Midbrain (tissue), 1 donor: Measurements from ENCODE around the gene MED31.
"Not testable (repeated sequence)": the region's sequence is repeated elsewhere in the genome, so short reads cannot be mapped to it uniquely, and the experiment has no call there.

Source experiments
- DNase-seq: peaks from one replicate; lab custom pipeline; 2025; lab: John Stamatoyannopoulos, UW

Gene MED31

GRCh38 chr17:6651354-6651918 lies at the start of gene MED31, which contains the start of gene C17orf100:
TSS of gene MED31 (minus strand) at chr17:6651605. CDS start at chr17:6651528, 77 bp downstream.
TSS of gene C17orf100 (plus strand) at chr17:6651762. CDS start at chr17:6651914, 152 bp downstream.
- DNase-seq = peak; percentile 95

GRCh38 chr17:6700948-6701307 lies 49.5 kb upstream of the MED31 start:
- no peak for DNase-seq

GRCh38 chr17:6699997-6700947 lies 48.9 kb upstream of the MED31 start:
- DNase-seq = no peak

GRCh38 chr17:6698004-6698403 lies 46.6 kb upstream of the MED31 start:
- DNase-seq = no peak

GRCh38 chr17:6696906-6697305 lies 45.5 kb upstream of the MED31 start:
- DNase-seq = no peak

GRCh38 chr17:6695565-6695964 lies 44.2 kb upstream of the MED31 start:
- no peak for DNase-seq

- DNase-seq = no peak
These were observed 43.6 kb upstream of the MED31 start for GRCh38 chr17:6695051-6695450.

- DNase-seq = not testable (repeated sequence)
These were observed 40.6 kb upstream of the MED31 start for GRCh38 chr17:6691958-6692357.

- no peak for DNase-seq
These were observed 40.1 kb upstream of the MED31 start for GRCh38 chr17:6691546-6691945.

GRCh38 chr17:6690641-6691040 lies 39.2 kb upstream of the MED31 start:
- DNase-seq = no peak

- no peak for DNase-seq
These were observed 37.5 kb upstream of the MED31 start for GRCh38 chr17:6688944-6689343.

GRCh38 chr17:6686026-6686425 lies 34.6 kb upstream of the MED31 start:
- no peak for DNase-seq

GRCh38 chr17:6684881-6685767 lies 33.7 kb upstream of the MED31 start:
- DNase-seq = no peak

- DNase-seq = no peak
These were observed 33.0 kb upstream of the MED31 start for GRCh38 chr17:6684460-6684783.

- DNase-seq = no peak
These were observed 32.5 kb upstream of the MED31 start for GRCh38 chr17:6683730-6684459.

- no peak for DNase-seq
These were observed 31.8 kb upstream of the MED31 start for GRCh38 chr17:6683081-6683684.

- DNase-seq = no peak
These were observed 30.9 kb upstream of the MED31 start for GRCh38 chr17:6682339-6682738.

- DNase-seq = no peak
These were observed 30.3 kb upstream of the MED31 start for GRCh38 chr17:6681671-6682070.

GRCh38 chr17:6681176-6681575 lies 29.8 kb upstream of the MED31 start:
- no peak for DNase-seq

GRCh38 chr17:6679241-6679640 lies 27.8 kb upstream of the MED31 start:
- DNase-seq = no peak

- no peak for DNase-seq
These were observed 26.5 kb upstream of the MED31 start for GRCh38 chr17:6677946-6678345.
